Measurements from ENCODE around the gene IQCH. TPM values are rescaled to one million over a fixed set of nuclear protein-coding genes. Genes with fewer than 3 reads are reported as not detected.

IQCH gene
- total and polyA plus RNA-seq, 2 donors (not counting 1 experiment from before 2014, with no cell fraction given): 1.7 to 5.0 TPM

GRCh38 chr15:67210555-67211168 is 43.9 kb upstream of the IQCH start:
- no peak overlapping the region for H3K27ac ChIP-seq (ENCODE audit: insufficient read depth, low read length)
- DNase-seq (ENCODE audit: low read depth in 2 of 2): no peak
- no peak for TF ChIP-seq CTCF (conservative IDR thresholded peaks at IDR 0.05 in 1 of 2, IDR thresholded peaks at IDR 0.05 in 1 of 2; ENCODE audit: low read depth in 1 of 2, low read length in 2 of 2)
- TF ChIP-seq EZH2 (IDR thresholded peaks at IDR 0.05; ENCODE audit: low read length, missing control alignments): no peak

GRCh38 chr15:67212684-67213367 is 41.8 kb upstream of the IQCH start:
- Histone ChIP-seq H3K79me2 (ENCODE audit: control insufficient read depth, insufficient read depth, low read length) (no peaks in the 10 kb centered on the region), H3K27ac (ENCODE audit: insufficient read depth, low read length) (no peak overlapping the region), H3K4me2 (ENCODE audit: extremely low read depth, insufficient read depth, low read length) (no peak overlapping the region)

More at GRCh38 chr15:67210555-67211168, 43.9 kb upstream of the IQCH start:
- Histone ChIP-seq H4K20me1 (ENCODE audit: control insufficient read depth, extremely low read depth, insufficient read depth, low read length) (no peaks in the 10 kb centered on the region), H3K79me2 (ENCODE audit: control insufficient read depth, insufficient read depth, low read length) (no peaks in the 10 kb centered on the region), H3K36me3 (ENCODE audit: control insufficient read depth, insufficient read depth, low read length) (peaks cover 1% of the 10 kb centered on the region), H3K4me1 (ENCODE audit: control insufficient read depth, extremely low read depth, insufficient read depth, low read length) (no peaks in the 10 kb centered on the region), H3K4me3 (replicated peaks in 1 of 4; ENCODE audit: control extremely low read depth in 1 of 4, insufficient read depth in 1 of 4, low read depth in 3 of 4, low read length in 4 of 4) (no peak overlapping the region), H3K4me2 (ENCODE audit: extremely low read depth, insufficient read depth, low read length) (no peak overlapping the region), H2AFZ (ENCODE audit: low read length) (no peak overlapping the region), H3K9ac (ENCODE audit: insufficient read depth, low read length) (no peak overlapping the region), H3K27me3 (ENCODE audit: control insufficient read depth, insufficient read depth, low read length) (no peaks in the 10 kb centered on the region), H3K9me3 (ENCODE audit: control insufficient read depth, insufficient read depth, low read depth, low read length) (no peaks in the 10 kb centered on the region)

More at GRCh38 chr15:67212684-67213367, 41.8 kb upstream of the IQCH start:
- no peaks in the 10 kb centered on the region for H3K4me1 ChIP-seq (ENCODE audit: control insufficient read depth, extremely low read depth, insufficient read depth, low read length)
- H3K36me3 ChIP-seq (ENCODE audit: control insufficient read depth, insufficient read depth, low read length): peaks cover 1% of the 10 kb centered on the region
- no peaks in the 10 kb centered on the region for H3K27me3 ChIP-seq (ENCODE audit: control insufficient read depth, insufficient read depth, low read length)
- no peaks in the 10 kb centered on the region for H3K9me3 ChIP-seq (ENCODE audit: control insufficient read depth, insufficient read depth, low read depth, low read length)
- H2AFZ ChIP-seq (ENCODE audit: low read length): no peak overlapping the region
- H3K9ac ChIP-seq (ENCODE audit: insufficient read depth, low read length): no peak overlapping the region
- H4K20me1 ChIP-seq (ENCODE audit: control insufficient read depth, extremely low read depth, insufficient read depth, low read length): no peaks in the 10 kb centered on the region
- no peak for TF ChIP-seq EZH2 (IDR thresholded peaks at IDR 0.05; ENCODE audit: low read length, missing control alignments)
- TF ChIP-seq CTCF (conservative IDR thresholded peaks at IDR 0.05 in 1 of 2, IDR thresholded peaks at IDR 0.05 in 1 of 2; ENCODE audit: low read depth in 1 of 2, low read length in 2 of 2): no peak
- no peak for DNase-seq (ENCODE audit: low read depth in 2 of 2)
- H3K4me3 ChIP-seq (replicated peaks in 1 of 4; ENCODE audit: control extremely low read depth in 1 of 4, insufficient read depth in 1 of 4, low read depth in 3 of 4, low read length in 4 of 4): no peak overlapping the region
